MM.1S (cell line): ENCODE results near the gene GRPEL2.

Experiments used
- DNase-seq: peaks from one replicate; pipeline ENCODE4 v3.0.0-alpha.2; 2015
- H2AFZ ChIP-seq: fragments of 300-600 bp; sonication (generic); 2 replicates; pipeline ENCODE4 v1.6.0; 2016; ENCODE audit warnings: antibody characterized with exemption, low read length
- H3F3A ChIP-seq: fragments of 300-600 bp; sonication (generic); 2 replicates; pipeline ENCODE4 v1.6.1; 2016; ENCODE audit warnings: mild to moderate bottlenecking, antibody characterized with exemption, low read length, moderate library complexity, mixed read lengths; ENCODE audit not compliant: insufficient read depth
- H3K27ac ChIP-seq: fragments of 300-600 bp; sonication (generic); 2 replicates; pipeline ENCODE4 v1.5.1; 2016; ENCODE audit warnings: mild to moderate bottlenecking, low read length
- H3K27me3 ChIP-seq: fragments of 300-600 bp; sonication (generic); replicated peaks from 2 replicates; pipeline ENCODE4 v1.6.0; 2016; ENCODE audit warnings: low read length; ENCODE audit not compliant: insufficient read depth
- H3K36me3 ChIP-seq: fragments of 300-600 bp; sonication (generic); replicated peaks from 2 replicates; pipeline ENCODE4 v1.6.1; 2016; ENCODE audit warnings: mild to moderate bottlenecking, low read length, mixed read lengths; ENCODE audit not compliant: insufficient read depth
- H3K4me1 ChIP-seq: fragments of 300-600 bp; sonication (generic); 2 replicates; pipeline ENCODE4 v1.6.1; 2016; ENCODE audit warnings: low read length, mixed read lengths
- H3K4me2 ChIP-seq: fragments of 300-600 bp; sonication (generic); 2 replicates; pipeline ENCODE4 v1.6.0; 2016; ENCODE audit warnings: low read depth, low read length
- H3K4me3 ChIP-seq: fragments of 300-600 bp; sonication (generic); 2 replicates; pipeline ENCODE4 v1.5.1; 2016; ENCODE audit warnings: low read length, mixed read lengths
- H3K79me2 ChIP-seq: fragments of 300-600 bp; sonication (generic); 2 replicates; pipeline ENCODE4 v1.6.1; 2016; ENCODE audit warnings: mixed run types, low read length, mixed read lengths
- H3K9ac ChIP-seq: fragments of 300-600 bp; sonication (generic); 2 replicates; pipeline ENCODE4 v1.6.1; 2016; ENCODE audit warnings: low read length, mixed read lengths
- H3K9me2 ChIP-seq: fragments of 300-600 bp; sonication (generic); replicated peaks from 2 replicates; pipeline ENCODE4 v1.6.1; 2016; ENCODE audit warnings: mild to moderate bottlenecking, low read length, mixed read lengths; ENCODE audit not compliant: insufficient read depth
- H3K9me3 ChIP-seq: fragments of 300-600 bp; sonication (generic); replicated peaks from 2 replicates; pipeline ENCODE4 v1.6.1; 2016; ENCODE audit warnings: mild to moderate bottlenecking, low read length, mixed read lengths; ENCODE audit not compliant: insufficient read depth
- H4K20me1 ChIP-seq: fragments of 300-600 bp; sonication (generic); 2 replicates; pipeline ENCODE4 v1.6.1; 2016; ENCODE audit warnings: mild to moderate bottlenecking, low read length, moderate library complexity, mixed read lengths; ENCODE audit not compliant: insufficient read depth
- EZH2 ChIP-seq: fragments of 300-600 bp; sonication (generic); optimal IDR thresholded peaks from 2 replicates; pipeline ENCODE3; 2017; ENCODE audit warnings: low read depth, mild to moderate bottlenecking, antibody characterized with exemption, low read length, mixed read lengths
- EZH2phosphoT487 ChIP-seq: fragments of 300-600 bp; sonication (generic); IDR thresholded peaks from 2 replicates; pipeline ENCODE4 v1.6.1; 2018; ENCODE audit warnings: antibody characterized with exemption, low read length
- TF ChIP-seq, protein P1 (sequence below): fragments of 300-600 bp; sonication (generic); IDR thresholded peaks from 2 replicates; pipeline ENCODE4 v1.5.1; 2016; ENCODE audit warnings: antibody characterized with exemption, low read length, mixed read lengths

Gene GRPEL2

DNA sequence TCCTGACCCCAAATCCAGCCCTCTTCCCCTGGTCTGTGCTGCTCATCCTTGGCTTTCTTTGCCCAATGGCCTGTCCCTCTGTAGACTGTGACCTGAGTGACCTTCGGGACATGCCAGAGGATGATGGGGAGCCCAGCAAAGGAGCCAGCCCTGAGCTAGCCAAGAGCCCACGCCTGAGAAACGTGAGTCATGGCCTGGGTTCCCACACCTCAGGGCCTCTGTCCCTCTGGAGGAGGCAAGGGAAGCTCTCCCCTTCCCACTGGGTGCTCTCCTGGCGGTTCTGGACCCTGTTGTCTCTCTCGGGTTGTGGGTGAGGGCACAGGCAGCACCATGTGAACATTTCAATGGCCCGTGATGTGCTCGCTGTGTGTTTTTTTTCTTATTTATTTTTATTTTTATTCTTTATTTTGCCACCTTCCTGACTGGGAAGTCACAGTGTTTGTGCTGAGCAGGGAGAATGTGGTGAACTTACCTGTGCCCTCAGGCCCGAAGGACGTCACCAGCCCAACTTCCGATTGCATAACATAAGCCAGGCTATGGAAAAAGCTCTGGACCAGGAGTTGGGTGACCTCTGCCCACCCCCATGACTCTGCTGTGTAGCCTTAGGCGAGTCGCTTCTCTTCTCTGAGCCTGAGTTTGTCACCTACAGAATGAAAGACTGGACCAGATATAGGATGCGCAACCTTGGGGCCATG, 44.1 kb upstream of the GRPEL2 start:
- no peak overlapping the region for H3K9ac ChIP-seq
- H3K4me1 ChIP-seq, result no peaks in the 10 kb centered on the region
- no peaks in the 10 kb centered on the region for H4K20me1 ChIP-seq
- no peak overlapping the region for H2AFZ ChIP-seq
- H3K4me3 ChIP-seq, result no peak overlapping the region
- no peaks in the 10 kb centered on the region for H3K79me2 ChIP-seq
- H3K36me3 ChIP-seq, result no peaks in the 10 kb centered on the region
- TF ChIP-seq EZH2phosphoT487 (no peak), EZH2 (no peak)
- TF ChIP-seq, protein P1, sequence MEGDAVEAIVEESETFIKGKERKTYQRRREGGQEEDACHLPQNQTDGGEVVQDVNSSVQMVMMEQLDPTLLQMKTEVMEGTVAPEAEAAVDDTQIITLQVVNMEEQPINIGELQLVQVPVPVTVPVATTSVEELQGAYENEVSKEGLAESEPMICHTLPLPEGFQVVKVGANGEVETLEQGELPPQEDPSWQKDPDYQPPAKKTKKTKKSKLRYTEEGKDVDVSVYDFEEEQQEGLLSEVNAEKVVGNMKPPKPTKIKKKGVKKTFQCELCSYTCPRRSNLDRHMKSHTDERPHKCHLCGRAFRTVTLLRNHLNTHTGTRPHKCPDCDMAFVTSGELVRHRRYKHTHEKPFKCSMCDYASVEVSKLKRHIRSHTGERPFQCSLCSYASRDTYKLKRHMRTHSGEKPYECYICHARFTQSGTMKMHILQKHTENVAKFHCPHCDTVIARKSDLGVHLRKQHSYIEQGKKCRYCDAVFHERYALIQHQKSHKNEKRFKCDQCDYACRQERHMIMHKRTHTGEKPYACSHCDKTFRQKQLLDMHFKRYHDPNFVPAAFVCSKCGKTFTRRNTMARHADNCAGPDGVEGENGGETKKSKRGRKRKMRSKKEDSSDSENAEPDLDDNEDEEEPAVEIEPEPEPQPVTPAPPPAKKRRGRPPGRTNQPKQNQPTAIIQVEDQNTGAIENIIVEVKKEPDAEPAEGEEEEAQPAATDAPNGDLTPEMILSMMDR, result no peak
- H3K27me3 ChIP-seq, result no peaks in the 10 kb centered on the region
- H3K9me2 ChIP-seq, result no peaks in the 10 kb centered on the region
- no peaks in the 10 kb centered on the region for H3K9me3 ChIP-seq
- H3K27ac ChIP-seq, result no peak overlapping the region
- no peaks in the 10 kb centered on the region for H3F3A ChIP-seq
- DNase-seq, result no peak
- no peak overlapping the region for H3K4me2 ChIP-seq

DNA sequence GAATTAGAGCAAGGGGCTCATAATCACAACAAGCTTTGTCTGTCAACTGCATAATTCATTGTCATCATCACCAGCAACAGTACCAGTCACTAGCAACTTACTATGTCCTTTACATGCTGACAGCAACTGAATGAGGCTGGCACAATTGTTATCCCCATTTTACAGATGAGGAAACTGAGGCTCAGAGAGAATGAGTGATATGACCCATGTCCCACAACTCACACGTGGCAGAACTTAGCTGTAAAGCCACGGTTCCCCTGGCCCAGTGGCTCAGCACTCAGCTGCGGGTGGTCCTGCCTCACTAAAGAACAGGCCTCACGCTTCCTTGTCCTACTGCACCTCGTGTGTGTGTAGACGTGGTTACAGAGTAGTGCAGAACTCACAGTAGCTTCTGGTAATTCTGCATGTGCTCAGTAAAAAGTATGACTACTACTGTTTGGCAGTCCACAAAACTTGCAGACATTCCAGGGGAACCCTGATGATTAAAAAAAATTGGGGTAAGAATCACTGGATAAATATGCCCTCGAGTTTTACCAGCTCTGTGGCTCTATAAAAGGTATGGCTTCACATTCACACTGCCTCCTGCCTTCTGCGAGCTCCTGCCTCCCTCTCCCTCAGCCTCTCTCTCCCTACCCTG, 43.4 kb upstream of the GRPEL2 start:
- TF ChIP-seq EZH2 (no peak), EZH2phosphoT487 (no peak)
- TF ChIP-seq, protein P1, result no peak
- Histone ChIP-seq H2AFZ (no peak overlapping the region), H3F3A (no peaks in the 10 kb centered on the region), H3K79me2 (no peaks in the 10 kb centered on the region), H3K27me3 (no peaks in the 10 kb centered on the region), H3K4me2 (no peak overlapping the region), H3K36me3 (no peaks in the 10 kb centered on the region), H3K9ac (no peak overlapping the region), H3K9me3 (no peaks in the 10 kb centered on the region), H4K20me1 (no peaks in the 10 kb centered on the region), H3K4me1 (no peaks in the 10 kb centered on the region), H3K9me2 (no peaks in the 10 kb centered on the region), H3K4me3 (no peak overlapping the region), H3K27ac (no peak overlapping the region)
- DNase-seq, result no peak

- Histone ChIP-seq H3F3A (no peaks in the 10 kb centered on the region), H2AFZ (no peak overlapping the region), H3K27me3 (no peaks in the 10 kb centered on the region), H4K20me1 (no peaks in the 10 kb centered on the region), H3K9me2 (no peaks in the 10 kb centered on the region), H3K36me3 (no peaks in the 10 kb centered on the region), H3K4me2 (no peak overlapping the region), H3K9me3 (no peaks in the 10 kb centered on the region), H3K4me3 (no peak overlapping the region), H3K4me1 (no peaks in the 10 kb centered on the region), H3K79me2 (no peaks in the 10 kb centered on the region), H3K27ac (no peak overlapping the region), H3K9ac (no peak overlapping the region)
- DNase-seq, result no peak
- TF ChIP-seq, protein P1, result no peak
- TF ChIP-seq EZH2, result no peak
- no peak for TF ChIP-seq EZH2phosphoT487
These were observed 42.7 kb upstream of the GRPEL2 start for GRCh38 chr5:149302641-149303040.
